B cell (primary cell): ENCODE data around the gene TOM1L2.

Experiments used
- EZH2 ChIP-seq: IDR thresholded peaks from 2 replicates; pipeline ENCODE4 v1.6.1; 2012; ENCODE audit warnings: borderline replicate concordance, low read depth, mild to moderate bottlenecking, moderate library complexity, low read length; ENCODE audit not compliant: insufficient read depth, poor library complexity, severe bottlenecking
- TF ChIP-seq, protein P1 (sequence below): fragments of 200-600 bp; IDR thresholded peaks from one replicate; pipeline ENCODE4 v1.8.0; 2022; ENCODE audit warnings: antibody characterized with exemption, mild to moderate bottlenecking

DNA sequence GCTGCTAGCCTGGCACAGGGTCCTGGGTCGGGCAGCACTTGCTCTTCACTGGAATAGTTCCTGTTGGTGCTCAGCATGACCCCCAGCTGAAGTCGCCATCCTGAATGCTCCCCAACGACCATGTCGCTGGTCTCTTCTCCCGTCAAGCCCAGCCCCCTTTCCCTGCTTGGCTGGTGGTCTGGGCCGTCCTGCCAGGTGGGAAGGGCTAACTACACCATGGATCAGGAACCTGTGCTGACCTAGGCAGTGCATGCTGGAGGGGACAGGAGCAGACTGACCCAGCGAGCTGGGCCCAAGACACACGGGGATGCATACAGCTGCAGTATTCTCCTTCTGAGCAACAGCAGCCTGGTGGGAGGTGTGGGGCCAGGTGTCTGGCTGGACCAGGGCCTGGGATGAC lies 126.2 kb downstream of the TOM1L2 start:
- TF ChIP-seq, protein P1, sequence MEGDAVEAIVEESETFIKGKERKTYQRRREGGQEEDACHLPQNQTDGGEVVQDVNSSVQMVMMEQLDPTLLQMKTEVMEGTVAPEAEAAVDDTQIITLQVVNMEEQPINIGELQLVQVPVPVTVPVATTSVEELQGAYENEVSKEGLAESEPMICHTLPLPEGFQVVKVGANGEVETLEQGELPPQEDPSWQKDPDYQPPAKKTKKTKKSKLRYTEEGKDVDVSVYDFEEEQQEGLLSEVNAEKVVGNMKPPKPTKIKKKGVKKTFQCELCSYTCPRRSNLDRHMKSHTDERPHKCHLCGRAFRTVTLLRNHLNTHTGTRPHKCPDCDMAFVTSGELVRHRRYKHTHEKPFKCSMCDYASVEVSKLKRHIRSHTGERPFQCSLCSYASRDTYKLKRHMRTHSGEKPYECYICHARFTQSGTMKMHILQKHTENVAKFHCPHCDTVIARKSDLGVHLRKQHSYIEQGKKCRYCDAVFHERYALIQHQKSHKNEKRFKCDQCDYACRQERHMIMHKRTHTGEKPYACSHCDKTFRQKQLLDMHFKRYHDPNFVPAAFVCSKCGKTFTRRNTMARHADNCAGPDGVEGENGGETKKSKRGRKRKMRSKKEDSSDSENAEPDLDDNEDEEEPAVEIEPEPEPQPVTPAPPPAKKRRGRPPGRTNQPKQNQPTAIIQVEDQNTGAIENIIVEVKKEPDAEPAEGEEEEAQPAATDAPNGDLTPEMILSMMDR = no peak
- no peak for TF ChIP-seq EZH2
